OCI-LY7 (cell line): ENCODE data around the gene CPNE4.

Experiments
- EZH2phosphoT487 ChIP-seq: fragments of 200-600 bp; sonication (generic); IDR thresholded peaks from 2 replicates; pipeline ENCODE4 v1.6.1; 2018; ENCODE audit warnings: low read depth, borderline replicate concordance, mild to moderate bottlenecking, mixed run types, antibody characterized with exemption, low read length, moderate library complexity, mixed read lengths
- TF ChIP-seq, protein P1 (sequence below): fragments of 200-600 bp; sonication (generic); conservative IDR thresholded peaks from 2 replicates; pipeline ENCODE4 v1.5.1; 2014; ENCODE audit warnings: mild to moderate bottlenecking, antibody characterized with exemption, low read length, moderate library complexity, mixed read lengths

DNA sequence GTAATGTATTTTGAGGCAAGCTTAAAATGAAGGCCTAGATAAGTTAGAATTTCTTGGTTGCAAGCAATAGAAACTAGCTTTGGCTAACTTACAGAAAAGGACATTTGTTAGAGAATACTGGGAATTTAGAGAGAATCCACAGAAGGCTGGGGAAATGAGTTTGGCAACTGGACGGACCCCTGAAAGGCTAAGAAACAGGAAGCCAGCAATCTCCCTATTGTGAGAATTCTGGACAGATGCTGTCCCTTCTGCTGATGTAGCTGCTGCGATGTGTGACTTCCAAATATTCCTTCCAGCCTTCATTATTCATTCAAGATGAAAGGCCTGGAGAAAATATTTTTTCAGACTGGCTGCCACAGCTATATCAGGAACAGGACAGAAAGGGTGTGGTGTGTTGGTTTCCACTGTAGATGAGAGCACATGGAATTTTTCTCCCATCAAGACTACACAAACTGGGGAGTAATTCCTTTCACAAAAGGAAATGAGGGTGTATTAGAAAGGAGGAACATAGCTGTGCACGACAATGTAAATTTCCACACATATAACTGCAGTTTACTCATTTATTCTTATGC lies 213.5 kb downstream of the CPNE4 start:
- TF ChIP-seq, protein P1, sequence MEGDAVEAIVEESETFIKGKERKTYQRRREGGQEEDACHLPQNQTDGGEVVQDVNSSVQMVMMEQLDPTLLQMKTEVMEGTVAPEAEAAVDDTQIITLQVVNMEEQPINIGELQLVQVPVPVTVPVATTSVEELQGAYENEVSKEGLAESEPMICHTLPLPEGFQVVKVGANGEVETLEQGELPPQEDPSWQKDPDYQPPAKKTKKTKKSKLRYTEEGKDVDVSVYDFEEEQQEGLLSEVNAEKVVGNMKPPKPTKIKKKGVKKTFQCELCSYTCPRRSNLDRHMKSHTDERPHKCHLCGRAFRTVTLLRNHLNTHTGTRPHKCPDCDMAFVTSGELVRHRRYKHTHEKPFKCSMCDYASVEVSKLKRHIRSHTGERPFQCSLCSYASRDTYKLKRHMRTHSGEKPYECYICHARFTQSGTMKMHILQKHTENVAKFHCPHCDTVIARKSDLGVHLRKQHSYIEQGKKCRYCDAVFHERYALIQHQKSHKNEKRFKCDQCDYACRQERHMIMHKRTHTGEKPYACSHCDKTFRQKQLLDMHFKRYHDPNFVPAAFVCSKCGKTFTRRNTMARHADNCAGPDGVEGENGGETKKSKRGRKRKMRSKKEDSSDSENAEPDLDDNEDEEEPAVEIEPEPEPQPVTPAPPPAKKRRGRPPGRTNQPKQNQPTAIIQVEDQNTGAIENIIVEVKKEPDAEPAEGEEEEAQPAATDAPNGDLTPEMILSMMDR: no peak
- no peak for TF ChIP-seq EZH2phosphoT487
